Left cardiac atrium (tissue), 4 donors: ENCODE measurements around the gene DUSP22. TPM values are rescaled to one million over a fixed set of nuclear protein-coding genes. Genes with fewer than 3 reads are reported as not detected.
"Not testable (repeated sequence)": the region's sequence is repeated elsewhere in the genome, so short reads cannot be mapped to it uniquely, and the experiment has no call there.

Source experiments
- ATAC-seq, 2 donors: fragments of 200-7000 bp; cut with Tn5 transposase; one replicate each; pipeline ENCODE4 v1.9.1; 2020; ENCODE audit warnings: mild to moderate bottlenecking in 2 of 2, moderate library complexity in 2 of 2
- DNase-seq: peaks from one replicate; pipeline ENCODE4 v3.0.0-alpha.2; 2020
- intact Hi-C, 2 donors: fragments of 100-400 bp; cut with DNase I; formaldehyde crosslinking; loops; one replicate each; pipeline versions ENCODE4 v1.14.1 to v1.15.1; 2022 to 2023
- long read RNA-seq: library from polyadenylated mRNA; unstranded; transcript quantifications from one replicate; pipeline ENCODE4 v2.0.0, GENCODE V29; 2021
- total RNA-seq, 2 donors: library from RNA; stranded (reverse); fragmentation: NEBNext Ultra II Directional; extraction: Animal tissue kit (Norgen Biotek cat#: 25700); gene quantifications; one replicate each; pipeline ENCODE4 v1.2.1, GENCODE V29; 2021
- donor health status: DM: no; HTN: yes; CAD: no.
- donor health status: DM: no; HTN: yes; CAD: no; lungs with severe emphysema.
- donor health status: DM: yes; HTN: yes; CAD: no.
- donor health status: Dilated cardiomyopathy.

The DUSP22 gene, protein sequence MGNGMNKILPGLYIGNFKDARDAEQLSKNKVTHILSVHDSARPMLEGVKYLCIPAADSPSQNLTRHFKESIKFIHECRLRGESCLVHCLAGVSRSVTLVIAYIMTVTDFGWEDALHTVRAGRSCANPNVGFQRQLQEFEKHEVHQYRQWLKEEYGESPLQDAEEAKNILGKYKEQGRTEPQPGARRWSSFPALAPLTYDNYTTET
- 10 to 100 TPM; 53.9 to 57.4 TPM for total RNA-seq
- long read RNA-seq, transcript DUSP22-202 (7 exons, 3,098 nt), result major isoform, 19 of 51 reads
- long read RNA-seq, transcript DUSP22-208 (6 exons, 1,166 nt), result minor isoform, 12 of 51 reads
- long read RNA-seq, partial matches to known transcripts, result 2 of 51 reads
- long read RNA-seq, other reads (novel, unspliced or antisense), result 14 of 51 reads

DNA sequence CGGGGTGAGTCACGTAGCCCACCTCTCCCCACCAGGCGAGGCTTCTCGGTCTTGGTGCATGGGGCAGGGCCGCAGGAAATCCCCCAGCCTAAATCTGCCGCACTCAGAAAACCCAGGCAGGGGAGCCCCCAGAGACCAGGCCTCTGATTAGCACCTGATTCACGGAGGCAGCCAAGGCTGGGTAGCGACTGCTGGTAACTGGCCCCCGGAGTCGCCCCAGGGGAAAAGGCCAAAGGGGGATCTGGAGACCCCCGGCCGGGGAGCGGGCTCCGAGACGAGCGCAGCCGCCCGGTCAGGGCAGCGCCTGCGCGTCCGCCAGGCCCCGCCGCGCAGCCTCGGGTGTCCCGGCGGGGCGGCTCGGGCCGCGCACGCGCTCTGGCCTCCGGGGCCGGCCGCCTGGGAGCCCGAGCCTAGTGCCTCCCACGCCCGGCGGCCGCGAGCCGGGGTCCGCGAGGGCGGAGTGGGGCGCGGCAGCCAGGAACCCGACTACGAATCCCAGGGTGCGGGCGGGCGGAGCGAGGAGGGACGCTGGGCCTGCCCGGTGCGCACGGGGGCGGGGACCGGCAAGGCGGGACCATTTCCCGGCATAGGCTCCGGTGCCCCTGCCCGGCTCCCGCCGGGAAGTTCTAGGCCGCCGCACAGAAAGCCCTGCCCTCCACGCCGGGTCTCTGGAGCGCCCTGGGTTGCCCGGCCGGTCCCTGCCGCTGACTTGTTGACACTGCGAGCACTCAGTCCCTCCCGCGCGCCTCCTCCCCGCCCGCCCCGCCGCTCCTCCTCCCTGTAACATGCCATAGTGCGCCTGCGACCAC lies at the start of gene DUSP22:
TSS of gene DUSP22 (plus strand) at position 791 of the 809 bp plus-strand sequence. CDS start 53 bp downstream, outside the sequence.
- intact Hi-C loops, result loop anchor here in 1 of 2 donors (5.0 kb wide), 1 partner anchor 75 kb away; no protein-coding TSS in a partner anchor
- ATAC-seq (peak; percentile 92 to 93), DNase-seq (peak; percentile 92)

GRCh38 chr6:246352-246751 lies 45.9 kb upstream of the DUSP22 start:
- intact Hi-C loops, result no loop called here
- peak in 1 of 2 donors; percentile 62 for ATAC-seq
- DNase-seq, result no peak

DNA sequence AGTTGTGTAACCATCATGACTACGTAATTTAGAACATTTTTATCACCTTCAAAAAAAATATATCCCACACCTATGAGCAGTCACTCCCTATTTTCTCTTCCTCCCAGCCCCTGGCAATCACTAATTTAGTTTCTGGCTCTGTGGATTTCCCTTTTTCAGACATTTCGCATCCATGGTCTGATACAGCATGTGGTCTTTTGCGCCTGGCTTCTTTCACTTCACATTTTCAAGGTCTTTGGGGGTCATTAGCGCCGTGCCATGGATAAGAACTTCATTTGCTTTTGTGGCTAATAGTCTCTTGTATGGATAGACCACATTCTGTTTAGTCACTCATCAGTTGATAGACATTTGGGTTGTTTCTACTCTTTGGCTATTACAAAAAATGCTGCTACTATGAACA lies 44.9 kb upstream of the DUSP22 start:
- DNase-seq, result no peak
- intact Hi-C loops, result no loop called here
- ATAC-seq, result no peak

DNA sequence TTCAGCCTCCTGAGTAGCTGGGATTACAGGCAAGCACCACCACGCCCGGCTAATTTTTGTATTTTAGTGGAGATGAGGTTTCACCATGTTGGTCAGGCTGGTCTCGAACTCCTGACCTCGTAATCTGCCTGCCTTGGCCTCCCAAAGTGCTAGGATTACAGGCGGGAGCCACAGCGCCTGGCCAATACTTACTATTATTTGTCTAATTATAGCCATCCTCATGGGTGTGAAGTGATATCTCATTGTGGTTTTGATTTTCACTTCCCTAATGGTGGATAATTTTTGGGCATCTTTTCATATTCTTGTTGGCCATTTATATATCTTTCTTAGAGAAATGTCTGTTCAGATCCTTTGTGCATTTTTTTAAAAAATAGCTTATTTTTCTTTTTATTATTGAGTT lies 44.2 kb upstream of the DUSP22 start:
- DNase-seq, ATAC-seq, intact Hi-C loops: not testable (repeated sequence)

DNA sequence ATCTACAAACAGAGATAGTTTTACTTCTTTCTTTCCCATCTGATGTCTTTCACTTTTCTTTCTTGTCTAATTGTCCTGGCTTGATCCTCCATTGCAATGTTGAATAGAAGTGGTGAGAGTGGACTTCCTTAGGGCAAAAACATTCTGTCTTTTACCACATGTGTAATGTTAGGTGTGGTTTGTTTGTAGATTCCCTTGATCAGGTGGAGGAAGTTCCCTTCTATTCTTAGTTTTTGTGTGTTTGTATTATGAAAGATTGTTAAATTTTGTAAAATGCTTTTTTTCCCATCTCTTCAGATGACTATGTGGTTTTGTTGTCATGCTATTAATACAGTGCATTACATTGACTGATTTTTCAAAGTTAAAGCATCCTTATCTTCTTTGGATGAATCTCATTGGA lies 41.6 kb upstream of the DUSP22 start:
- no peak for DNase-seq
- intact Hi-C loops, result no loop called here
- no peak for ATAC-seq

DNA sequence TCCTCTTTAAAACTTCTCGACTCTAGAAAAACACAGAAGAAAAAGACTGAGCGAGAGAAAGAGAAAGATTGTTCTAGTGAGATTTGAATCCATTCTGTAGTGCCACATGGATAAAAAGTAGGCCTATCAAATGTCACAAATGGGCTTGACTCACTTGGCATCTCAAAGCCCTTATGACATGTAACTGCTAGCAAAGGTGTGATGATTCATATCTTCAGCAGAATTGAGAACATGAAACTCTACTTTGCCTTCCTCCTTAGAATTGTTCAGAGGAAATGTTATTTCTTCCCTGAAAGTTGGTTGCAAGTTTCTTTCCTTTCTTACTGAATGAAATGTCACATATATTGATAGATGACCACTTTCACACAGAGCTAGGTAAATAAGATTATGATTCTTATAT lies 40.4 kb upstream of the DUSP22 start:
- no peak for DNase-seq
- intact Hi-C loops, result no loop called here
- no peak for ATAC-seq

DNA sequence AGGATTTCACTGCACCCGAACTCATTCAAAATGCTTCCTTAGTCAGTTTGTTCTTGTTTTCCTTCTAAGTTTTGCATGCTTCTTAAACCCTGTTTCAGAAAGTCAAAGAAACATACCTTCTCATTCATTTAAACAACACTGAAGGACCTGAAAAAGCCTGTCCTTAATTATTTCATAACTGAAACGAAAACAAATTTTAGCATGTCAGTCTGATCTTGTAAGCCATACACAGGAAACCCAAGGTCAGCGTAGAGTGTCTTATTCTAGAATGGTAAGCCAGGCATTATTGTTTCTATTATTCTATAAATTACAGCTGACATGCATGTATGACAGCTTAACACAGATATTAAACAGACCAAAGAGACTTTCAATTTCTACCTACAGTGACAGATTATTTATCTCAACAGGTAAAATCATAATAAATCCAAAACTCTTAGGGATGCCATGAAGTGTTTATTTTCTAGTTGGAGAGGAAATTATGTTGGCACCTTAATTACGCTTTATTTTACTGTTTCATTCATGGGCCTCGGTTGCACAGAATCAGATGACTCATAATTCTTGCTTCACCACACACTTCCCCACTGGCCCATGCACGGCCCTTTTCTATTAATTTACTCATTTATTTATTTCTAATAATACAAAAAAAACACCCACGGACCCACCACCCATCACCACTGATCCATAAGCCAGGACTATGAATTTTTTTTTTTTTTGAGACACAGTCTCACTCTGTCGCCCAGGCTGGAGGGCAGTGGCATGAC lies 39.3 kb upstream of the DUSP22 start:
- DNase-seq (no peak), ATAC-seq (no peak)
- intact Hi-C loops, result no loop called here

GRCh38 chr6:254016-254415 lies 38.3 kb upstream of the DUSP22 start:
- no peak for ATAC-seq
- no peak for DNase-seq
- intact Hi-C loops, result no loop called here

- ATAC-seq (no peak), DNase-seq (no peak)
- intact Hi-C loops, result no loop called here
Observed at GRCh38 chr6:255041-255750, 37.1 kb upstream of the DUSP22 start.

GRCh38 chr6:255751-256083 lies 36.6 kb upstream of the DUSP22 start:
- ATAC-seq (no peak), DNase-seq (no peak)
- intact Hi-C loops, result no loop called here

- intact Hi-C loops, result no loop called here
- no peak for ATAC-seq
- DNase-seq, result no peak
Observed at GRCh38 chr6:256169-256568, 36.1 kb upstream of the DUSP22 start.

DNA sequence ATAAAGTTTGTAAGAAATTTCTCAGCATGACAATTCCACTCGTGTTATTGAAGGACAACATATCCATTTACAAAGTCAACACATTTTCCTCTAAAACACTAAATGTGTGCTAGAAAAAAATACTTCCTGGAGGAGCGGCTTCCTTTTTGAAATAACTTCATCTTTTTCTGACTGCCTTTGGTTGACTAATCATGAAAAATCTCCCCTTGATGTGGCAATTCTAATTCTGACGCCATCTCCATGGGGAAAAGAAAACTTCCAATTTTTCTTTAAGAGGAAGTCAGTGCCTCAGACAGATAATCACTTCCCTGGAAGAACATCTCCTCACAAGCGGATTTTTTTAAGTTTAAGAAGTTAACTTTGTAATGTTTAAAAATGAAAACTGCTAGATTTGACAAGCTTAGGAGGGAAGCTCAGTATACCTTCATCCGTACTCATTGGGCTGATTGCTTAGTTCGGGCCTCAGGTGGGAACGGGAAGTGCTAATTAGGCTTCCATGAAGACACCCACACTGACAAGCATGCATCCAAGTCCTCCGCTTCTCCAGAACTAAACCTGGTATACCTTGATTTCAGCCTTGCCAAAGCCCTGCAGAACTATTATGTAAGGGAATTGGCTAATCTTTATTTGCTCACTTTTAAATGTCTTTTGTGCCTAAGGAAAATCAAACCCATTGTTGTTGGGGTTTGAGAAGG lies 35.1 kb upstream of the DUSP22 start:
- DNase-seq, result no peak
- intact Hi-C loops, result no loop called here
- ATAC-seq, result no peak

DNA sequence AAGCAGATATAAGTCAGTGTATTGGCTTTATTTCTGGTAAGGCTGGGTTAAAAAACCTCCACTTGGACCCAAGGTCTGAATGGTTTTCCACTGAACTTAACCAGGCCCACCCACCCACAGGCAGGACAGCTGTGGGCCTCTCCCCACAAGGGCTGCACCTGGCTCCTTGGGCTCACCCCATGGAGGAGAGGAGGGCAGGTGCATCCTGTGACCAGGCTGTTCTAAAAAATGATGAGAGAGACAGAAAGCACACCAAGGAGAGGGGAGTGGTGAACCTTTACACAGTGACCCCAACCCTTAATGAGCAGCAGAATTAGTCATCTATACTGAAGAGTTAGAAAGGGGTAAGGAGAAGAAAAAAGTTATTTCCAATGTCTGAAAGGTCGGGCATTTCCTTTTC lies 34.5 kb upstream of the DUSP22 start:
- no peak for DNase-seq
- intact Hi-C loops, result no loop called here
- ATAC-seq, result peak in 1 of 2 donors; percentile 14

- DNase-seq, result no peak
- intact Hi-C loops, result no loop called here
- no peak for ATAC-seq
Observed at GRCh38 chr6:259316-259715, 33.0 kb upstream of the DUSP22 start.

GRCh38 chr6:259901-260508 lies 32.3 kb upstream of the DUSP22 start:
- intact Hi-C loops, result no loop called here
- DNase-seq (no peak), ATAC-seq (no peak)

- intact Hi-C loops, result no loop called here
- DNase-seq (no peak), ATAC-seq (no peak)
Observed at GRCh38 chr6:264626-265025, 27.7 kb upstream of the DUSP22 start.

DNA sequence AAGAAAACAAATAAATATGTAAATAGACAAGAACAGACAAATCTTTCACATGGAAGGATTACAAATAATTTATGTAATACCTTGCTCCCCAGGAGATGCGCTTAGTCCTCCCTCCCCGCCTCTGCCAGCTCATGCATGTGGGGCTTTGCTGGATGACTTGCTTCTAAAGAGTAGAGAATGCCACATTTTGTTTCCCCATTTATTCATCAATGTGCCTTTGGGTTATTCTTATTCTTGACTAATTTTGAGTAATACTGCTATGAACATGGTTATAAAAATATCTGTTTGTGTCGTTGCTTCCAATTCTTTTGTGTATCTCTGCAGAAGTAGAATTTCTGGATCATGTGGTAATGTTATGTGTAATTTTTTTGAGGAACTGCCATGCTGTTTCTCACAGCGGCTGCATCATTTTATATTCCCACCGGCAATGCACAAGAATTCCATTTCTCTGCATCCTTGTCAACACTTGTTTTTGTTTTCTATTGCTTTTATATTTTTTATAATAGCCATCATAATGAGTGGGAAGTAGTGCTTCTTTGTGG lies 23.8 kb upstream of the DUSP22 start:
- intact Hi-C loops, result no loop called here
- DNase-seq (no peak), ATAC-seq (no peak)

GRCh38 chr6:273551-274058 lies 18.7 kb upstream of the DUSP22 start:
- ATAC-seq (peak; percentile 38 to 68), DNase-seq (no peak)
- intact Hi-C loops, result no loop called here
